ENCODE measurements around the gene TTI1. TPM values are rescaled to one million over a fixed set of nuclear protein-coding genes. Genes with fewer than 3 reads are reported as not detected.

The TTI1 gene
- total RNA-seq, 4 donors from 2014 or later: 14.8 to 25.4 (median 20.3) TPM

GRCh38 chr20:38046572-38046971 is 13.3 kb upstream of the TTI1 start:
- intact Hi-C loops (cut with DNase I; ENCODE audit: low total_unique reads): no loop called here
- peaks cover 57 to 71% of the 10 kb centered on the region in 2 donors for H3K4me1 ChIP-seq

GRCh38 chr20:38044685-38045084 is 11.4 kb upstream of the TTI1 start:
- peak overlapping the region in 3 of 4 donors; percentile 30 to 76 (median 72) for H3K27ac ChIP-seq
- H3K9me3 ChIP-seq: no peaks in the 10 kb centered on the region
- in situ Hi-C loops (cut with MboI; ENCODE audit: low sequenced_read_pairs in 4 of 4): loop anchor here in 1 of 4 donors (25.0 kb wide), 1 partner anchor 393 kb away; the partner anchor contains the start of gene SNHG17

More at GRCh38 chr20:38046572-38046971, 13.3 kb upstream of the TTI1 start:
- in situ Hi-C loops (cut with MboI; ENCODE audit: low sequenced_read_pairs in 4 of 4): loop anchor here in 1 of 4 donors (25.0 kb wide), 1 partner anchor 391 kb away; the partner anchor contains the start of gene SNHG17
- no peaks in the 10 kb centered on the region for H3K27me3 ChIP-seq
- ATAC-seq (no peak), DNase-seq (no peak)
- peak overlapping the region; percentile 15 to 86 (median 77) for H3K27ac ChIP-seq
- no peak for TF ChIP-seq CTCF (IDR thresholded peaks at IDR 0.05 in 4 of 5, conservative IDR thresholded peaks at IDR 0.05 in 1 of 5)
- peaks cover 0 to 28% of the 10 kb centered on the region in 2 donors for H3K36me3 ChIP-seq
- H3K9me3 ChIP-seq: no peaks in the 10 kb centered on the region
- H3K4me3 ChIP-seq: no peak overlapping the region

GRCh38 chr20:38043512-38044300 is 10.4 kb upstream of the TTI1 start:
- Histone ChIP-seq H3K4me1 (peaks cover 34 to 55% of the 10 kb centered on the region in 2 donors), H3K27ac (peak overlapping the region; percentile 30 to 76 (median 64)), H3K9me3 (no peaks in the 10 kb centered on the region), H3K4me3 (no peak overlapping the region), H3K27me3 (no peaks in the 10 kb centered on the region), H3K36me3 (peaks cover 0 to 48% of the 10 kb centered on the region in 2 donors)
- DNase-seq (peak in 1 of 2 donors; percentile 47), ATAC-seq (peak; percentile 81 to 83)
- intact Hi-C loops (cut with DNase I; ENCODE audit: low total_unique reads): no loop called here
- TF ChIP-seq CTCF (IDR thresholded peaks at IDR 0.05 in 4 of 5, conservative IDR thresholded peaks at IDR 0.05 in 1 of 5): no peak
- peak in 1 of 2 donors; percentile 16 for TF ChIP-seq POLR2A (IDR thresholded peaks at IDR 0.05)
- in situ Hi-C loops (cut with MboI; ENCODE audit: low sequenced_read_pairs in 4 of 4): loop anchor here in 1 of 4 donors (25.0 kb wide), 1 partner anchor 394 kb away; the partner anchor contains the start of gene SNHG17

More at GRCh38 chr20:38044685-38045084, 11.4 kb upstream of the TTI1 start:
- Histone ChIP-seq H3K27me3 (no peaks in the 10 kb centered on the region), H3K4me3 (no peak overlapping the region), H3K4me1 (peaks cover 42 to 59% of the 10 kb centered on the region in 2 donors), H3K36me3 (peaks cover 0 to 46% of the 10 kb centered on the region in 2 donors)
- no peak for DNase-seq
- ATAC-seq: no peak
- intact Hi-C loops (cut with DNase I; ENCODE audit: low total_unique reads): no loop called here
- TF ChIP-seq CTCF (IDR thresholded peaks at IDR 0.05 in 4 of 5, conservative IDR thresholded peaks at IDR 0.05 in 1 of 5) (no peak), POLR2A (IDR thresholded peaks at IDR 0.05) (no peak)

DNA sequence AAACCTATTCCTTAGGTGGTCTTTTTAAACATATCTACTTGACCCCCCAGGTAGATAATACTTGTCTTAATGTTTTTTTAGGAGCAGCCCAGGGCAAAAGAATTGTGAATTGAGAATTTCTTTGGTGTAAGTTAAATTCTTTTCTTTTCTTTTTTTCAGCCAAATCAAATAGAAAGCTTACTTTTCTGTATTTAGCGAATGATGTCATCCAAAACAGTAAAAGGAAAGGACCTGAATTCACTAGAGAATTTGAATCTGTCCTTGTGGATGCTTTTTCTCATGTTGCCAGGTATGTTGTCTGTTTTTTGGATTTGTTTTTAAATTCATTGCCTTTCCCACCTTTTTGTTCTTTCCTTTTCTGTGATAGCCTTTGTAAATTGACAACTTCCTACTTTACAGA is 7.0 kb upstream of the TTI1 start:
- H3K4me1 ChIP-seq: peaks cover 33 to 52% of the 10 kb centered on the region in 2 donors
- no peaks in the 10 kb centered on the region for H3K27me3 ChIP-seq
- intact Hi-C loops (cut with DNase I; ENCODE audit: low total_unique reads) (no loop called here), in situ Hi-C loops (cut with MboI; ENCODE audit: low sequenced_read_pairs in 4 of 4) (loop anchor here in 1 of 4 donors (25.0 kb wide), 1 partner anchor 397 kb away; the partner anchor contains the start of gene SNHG17)
- H3K4me3 ChIP-seq: no peak overlapping the region
- DNase-seq (no peak), ATAC-seq (no peak)
- H3K27ac ChIP-seq: no peak overlapping the region
- H3K9me3 ChIP-seq: no peaks in the 10 kb centered on the region
- TF ChIP-seq CTCF (IDR thresholded peaks at IDR 0.05 in 4 of 5, conservative IDR thresholded peaks at IDR 0.05 in 1 of 5): no peak
- TF ChIP-seq POLR2A (IDR thresholded peaks at IDR 0.05): no peak
- peaks cover 0 to 45% of the 10 kb centered on the region in 2 donors for H3K36me3 ChIP-seq
